GM10248 (cell line): ENCODE measurements around the gene RPUSD1.
"Not testable (repeated sequence)": the region's sequence is repeated elsewhere in the genome, so short reads cannot be mapped to it uniquely, and the experiment has no call there.

ENCODE experiments used
- CTCF ChIA-PET: fragments of 300-600 bp; sonication (Branson Sonifier 250); formaldehyde crosslinking; extraction: SDS; loops from one replicate; lab custom pipeline; 2021; ENCODE audit warnings: antibody characterized with exemption; lab: Yijun Ruan, JAX
- POLR2A ChIA-PET: fragments of 350-650 bp; sonication (Branson Sonifier 250); formaldehyde crosslinking; extraction: SDS; loops from one replicate; lab custom pipeline; 2020; ENCODE audit warnings: antibody characterized with exemption; lab: Yijun Ruan, JAX
- DNase-seq: peaks from one replicate; pipeline ENCODE4 v3.0.0; 2012; ENCODE audit errors: extremely low spot score
- TF ChIP-seq, protein P1 (sequence below): IDR thresholded peaks from 2 replicates; pipeline ENCODE4 v1.5.1; 2012; ENCODE audit warnings: mild to moderate bottlenecking, low read depth; ENCODE audit errors: extremely low read depth, missing control alignments, control extremely low read depth

RPUSD1 gene

DNA sequence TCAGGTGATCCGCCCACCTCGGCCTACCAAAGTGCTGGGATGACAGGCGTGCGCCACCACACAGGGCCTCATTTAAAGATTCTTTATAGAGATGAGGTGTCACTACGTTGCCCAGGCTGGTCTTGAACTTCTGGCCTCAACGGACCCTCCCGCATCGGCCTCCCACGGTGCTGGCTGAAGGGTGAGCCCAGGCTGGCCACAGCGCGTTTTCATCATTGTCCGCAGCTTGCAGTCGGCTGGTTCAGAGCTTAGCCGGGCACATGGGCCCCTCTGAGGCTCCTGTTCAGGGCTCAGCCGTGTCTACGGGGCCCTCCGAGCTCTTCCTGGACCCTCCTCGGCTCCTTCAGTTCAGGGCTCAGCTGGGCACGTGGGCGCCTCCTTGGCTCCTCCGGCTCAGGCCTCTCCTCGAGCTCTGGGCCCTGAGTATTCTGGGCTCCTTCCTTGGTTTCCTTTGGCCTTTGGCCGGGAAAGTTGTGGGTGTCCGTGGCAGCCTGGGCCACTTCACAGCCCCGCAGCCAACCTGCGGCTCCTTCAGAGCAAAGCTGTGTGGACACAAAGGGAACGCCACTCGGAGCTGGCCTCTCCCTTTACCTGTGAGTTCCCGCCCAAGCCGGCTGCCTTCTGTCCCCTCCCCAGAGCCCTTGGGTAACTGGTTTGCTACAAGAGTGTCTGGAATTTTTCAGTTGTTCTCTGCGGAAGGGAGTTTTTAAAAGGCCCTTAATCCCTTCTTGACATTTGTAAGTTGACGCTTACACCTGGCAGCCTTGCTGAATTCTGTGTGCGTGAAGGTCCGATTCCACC, 28.9 kb downstream of the RPUSD1 start:
- POLR2A ChIA-PET: no interaction called here
- CTCF ChIA-PET: interaction anchor here (1.7 to 2.1 kb wide), 2 partner anchors 10 to 39 kb away, joined by 4 to 5 read pairs; partner anchors contain the start of gene ANTKMT

DNA sequence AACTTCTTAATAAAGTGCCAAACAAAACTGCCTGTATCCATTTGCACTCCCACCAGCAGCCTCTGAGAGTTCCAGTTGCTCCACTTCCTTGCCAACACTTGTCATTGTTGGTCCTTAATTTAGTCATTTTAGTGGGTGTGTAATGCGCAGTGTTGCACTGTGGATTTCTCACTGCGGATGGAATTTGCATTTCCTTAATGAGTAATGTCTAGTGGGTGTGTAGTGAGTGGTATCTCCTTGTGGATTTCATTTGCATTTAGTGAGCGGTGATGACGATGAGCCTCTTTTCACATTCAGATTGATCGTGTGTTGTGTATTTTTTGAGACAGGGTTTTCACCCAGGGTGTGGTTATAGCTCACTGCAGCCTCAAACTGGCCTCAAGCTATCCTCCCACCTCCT, 31.8 kb downstream of the RPUSD1 start:
- no peak for DNase-seq
- ChIA-PET CTCF (interaction anchor here (0.8 to 1.2 kb wide), 2 partner anchors 11 to 29 kb away, joined by 3 to 4 read pairs; no protein-coding TSS in a partner anchor), POLR2A (no interaction called here)
- TF ChIP-seq, protein P1, sequence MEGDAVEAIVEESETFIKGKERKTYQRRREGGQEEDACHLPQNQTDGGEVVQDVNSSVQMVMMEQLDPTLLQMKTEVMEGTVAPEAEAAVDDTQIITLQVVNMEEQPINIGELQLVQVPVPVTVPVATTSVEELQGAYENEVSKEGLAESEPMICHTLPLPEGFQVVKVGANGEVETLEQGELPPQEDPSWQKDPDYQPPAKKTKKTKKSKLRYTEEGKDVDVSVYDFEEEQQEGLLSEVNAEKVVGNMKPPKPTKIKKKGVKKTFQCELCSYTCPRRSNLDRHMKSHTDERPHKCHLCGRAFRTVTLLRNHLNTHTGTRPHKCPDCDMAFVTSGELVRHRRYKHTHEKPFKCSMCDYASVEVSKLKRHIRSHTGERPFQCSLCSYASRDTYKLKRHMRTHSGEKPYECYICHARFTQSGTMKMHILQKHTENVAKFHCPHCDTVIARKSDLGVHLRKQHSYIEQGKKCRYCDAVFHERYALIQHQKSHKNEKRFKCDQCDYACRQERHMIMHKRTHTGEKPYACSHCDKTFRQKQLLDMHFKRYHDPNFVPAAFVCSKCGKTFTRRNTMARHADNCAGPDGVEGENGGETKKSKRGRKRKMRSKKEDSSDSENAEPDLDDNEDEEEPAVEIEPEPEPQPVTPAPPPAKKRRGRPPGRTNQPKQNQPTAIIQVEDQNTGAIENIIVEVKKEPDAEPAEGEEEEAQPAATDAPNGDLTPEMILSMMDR: no peak

More for the DNA sequence above, 28.9 kb downstream of the RPUSD1 start:
- TF ChIP-seq, protein P1: no peak
- no peak for DNase-seq

DNA sequence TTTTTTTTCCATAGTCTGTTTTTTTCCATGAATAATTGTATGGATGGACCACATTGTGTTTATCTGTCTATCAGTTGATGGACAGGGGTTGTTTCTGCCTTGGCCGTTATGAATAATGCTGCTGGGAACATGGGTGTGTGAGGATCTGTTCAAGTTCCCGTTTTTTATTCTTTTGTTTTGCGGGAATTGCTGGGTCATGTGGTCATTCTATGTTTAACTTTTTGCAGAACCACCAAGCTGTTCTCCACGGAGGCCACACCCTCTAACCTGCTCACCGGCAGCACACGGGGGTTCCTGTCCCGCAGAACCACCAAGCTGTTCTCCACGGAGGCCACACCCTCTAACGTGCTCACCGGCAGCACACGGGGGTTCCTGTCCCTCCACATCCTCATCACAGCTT, 33.5 kb downstream of the RPUSD1 start:
- POLR2A ChIA-PET: no interaction called here
- CTCF ChIA-PET: no interaction called here
- TF ChIP-seq, protein P1: no peak
- DNase-seq: no peak

DNA sequence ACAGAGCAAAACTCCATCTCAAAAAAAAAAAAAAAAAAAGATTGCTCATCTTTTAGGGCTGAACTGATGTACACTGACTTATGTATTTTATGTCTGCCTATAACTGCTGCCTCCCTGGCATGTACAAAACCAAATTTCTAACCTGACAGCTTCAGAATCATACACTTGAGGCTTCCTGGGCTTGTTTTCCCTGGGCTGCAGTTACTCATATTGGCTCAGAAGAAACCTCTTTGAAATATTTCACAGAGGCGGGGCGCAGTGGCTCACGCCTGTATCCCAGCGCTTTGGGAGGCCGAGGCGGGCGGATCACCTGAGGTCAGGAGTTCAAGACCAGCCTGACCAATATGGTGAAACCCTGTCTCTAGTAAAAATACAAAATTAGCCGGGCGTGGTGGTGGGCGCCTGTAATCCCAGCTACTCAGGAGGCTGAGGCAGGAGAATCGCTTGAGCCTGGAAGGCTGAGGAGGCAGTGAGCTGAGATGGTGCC, 34.0 kb downstream of the RPUSD1 start:
- CTCF ChIA-PET, DNase-seq, POLR2A ChIA-PET: not testable (repeated sequence)

DNA sequence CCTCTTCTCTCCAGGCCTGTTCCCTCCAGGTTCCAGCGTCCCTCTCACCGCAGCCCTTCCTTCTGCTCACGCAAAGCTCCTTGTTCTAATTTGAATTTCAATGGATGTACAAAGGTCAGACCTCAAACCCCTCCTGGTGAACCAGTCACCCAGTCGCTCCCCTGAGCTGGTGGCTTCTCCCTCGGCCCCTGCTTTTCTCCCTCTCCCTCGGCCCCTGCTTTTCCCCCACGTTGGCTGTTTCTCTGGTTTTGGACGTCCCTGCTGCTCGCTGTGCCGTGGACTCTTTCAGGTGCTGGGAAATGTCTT, 36.2 kb downstream of the RPUSD1 start:
- no peak for DNase-seq
- POLR2A ChIA-PET: no interaction called here
- CTCF ChIA-PET: interaction anchor here (2.1 kb wide), 1 partner anchor 11 kb away, joined by 8 read pairs; the partner anchor contains the start of gene CIAO3
- TF ChIP-seq, protein P1: no peak

DNA sequence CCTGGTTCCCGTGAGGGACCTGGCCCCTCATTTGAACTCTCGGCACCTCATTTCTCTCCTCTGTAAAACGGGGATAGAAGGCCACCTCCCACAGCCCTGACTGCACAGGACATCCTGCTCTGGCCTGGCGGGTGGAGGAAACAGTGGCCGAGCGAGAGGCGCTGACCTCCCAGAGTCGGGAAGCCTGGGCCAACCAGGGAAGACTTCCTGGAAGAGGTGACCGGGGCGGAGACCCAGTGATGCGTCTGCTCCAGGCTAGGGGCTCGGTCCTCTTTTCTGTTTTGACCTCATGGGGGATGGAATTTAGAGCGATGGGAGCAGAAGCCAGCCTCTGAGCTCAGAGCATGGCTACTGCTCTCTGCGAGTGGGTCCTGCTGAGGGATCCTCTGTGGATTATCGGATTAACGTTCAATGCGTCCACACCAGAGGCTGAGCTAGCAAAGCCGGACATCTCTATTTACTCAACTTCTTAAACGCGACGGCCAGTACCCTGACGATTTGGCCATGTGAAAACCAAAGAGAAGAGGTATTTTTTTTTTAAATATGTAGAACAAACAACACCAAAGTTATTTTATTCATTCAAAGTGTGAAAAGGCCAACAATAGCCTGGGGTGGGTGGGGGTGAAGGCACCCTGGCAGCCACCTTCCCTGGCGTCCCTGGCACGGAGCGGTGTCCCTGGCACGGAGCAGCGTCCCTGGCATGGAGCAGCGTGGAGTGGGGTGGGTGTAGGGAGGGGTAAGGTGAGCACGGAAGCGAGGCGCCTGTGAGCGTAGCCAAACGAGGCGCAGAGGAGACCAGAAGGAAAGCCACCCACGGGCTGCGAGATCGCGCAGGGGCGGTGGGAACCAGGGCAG, 36.8 kb downstream of the RPUSD1 start:
- POLR2A ChIA-PET: no interaction called here
- no peak for DNase-seq
- CTCF ChIA-PET: interaction anchor here (0.9 to 2.1 kb wide), 3 partner anchors 11 to 306 kb away, joined by 3 to 8 read pairs (median 3); partner anchors contain the start of gene CIAO3
- TF ChIP-seq, protein P1: no peak

DNA sequence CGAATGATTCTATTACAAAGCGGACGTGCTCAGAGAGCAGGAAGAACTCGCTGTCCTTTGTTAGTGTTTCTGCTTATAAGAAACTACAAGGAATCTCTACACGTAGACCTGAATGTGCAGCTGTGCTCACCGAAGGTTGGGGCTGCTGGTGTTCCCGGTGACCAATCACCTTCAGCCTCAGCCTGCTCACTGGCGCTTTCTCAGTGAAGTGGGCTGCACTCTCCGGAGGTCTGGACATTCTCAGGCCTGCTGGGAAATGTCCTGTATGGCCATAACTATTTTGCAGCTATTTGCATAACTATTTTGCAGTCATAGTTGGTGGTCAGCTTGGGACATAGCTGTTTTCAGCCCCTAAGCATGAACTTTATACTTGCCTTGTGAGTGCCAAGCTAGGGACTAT, 37.7 kb downstream of the RPUSD1 start:
- DNase-seq: no peak
- ChIA-PET CTCF (interaction anchor here (0.9 to 2.1 kb wide), 5 partner anchors 10 to 307 kb away, joined by 3 to 8 read pairs (median 4); partner anchors contain the start of genes CIAO3 and MSLN), POLR2A (no interaction called here)
- TF ChIP-seq, protein P1: no peak
